Activated CD4-positive, alpha-beta T cell treated with anti-CD3 and anti-CD28 coated beads, Interleukin-2, Interleukin-6, amounts not matched to agents 100 ng/mL and 50 ng/mL, durations not matched to agents 16 hours and 8 hours (primary cell): Measurements from ENCODE around the gene IFIT1.
"Not testable (repeated sequence)": the region's sequence is repeated elsewhere in the genome, so short reads cannot be mapped to it uniquely, and the experiment has no call there.

Source experiments
- DNase-seq: peaks from one replicate; pipeline ENCODE4 v3.0.0-alpha.2; 2020

The IFIT1 gene

GRCh38 chr10:89368129-89368528, 24.3 kb upstream of the IFIT1 start:
- DNase-seq = no peak

- no peak for DNase-seq
Measured at GRCh38 chr10:89369156-89370105, 23.0 kb upstream of the IFIT1 start.

GRCh38 chr10:89371079-89371478, 21.3 kb upstream of the IFIT1 start:
- no peak for DNase-seq

- no peak for DNase-seq
Measured at GRCh38 chr10:89371987-89372386, 20.4 kb upstream of the IFIT1 start.

- no peak for DNase-seq
Measured at GRCh38 chr10:89373916-89374711, 18.3 kb upstream of the IFIT1 start.

GRCh38 chr10:89374713-89375141, 17.7 kb upstream of the IFIT1 start:
- no peak for DNase-seq

- no peak for DNase-seq
Measured at GRCh38 chr10:89377705-89378637, 14.5 kb upstream of the IFIT1 start, which contains the start of gene IFIT1B. Gene IFIT1B, plus strand, starts transcription at chr10:89378056. Its CDS starts 80 bp downstream, at chr10:89378136.

GRCh38 chr10:89379103-89379502, 13.3 kb upstream of the IFIT1 start:
- DNase-seq = no peak

GRCh38 chr10:89382757-89383156, 9.7 kb upstream of the IFIT1 start:
- DNase-seq = no peak

GRCh38 chr10:89384474-89385340, 7.7 kb upstream of the IFIT1 start:
- no peak for DNase-seq

GRCh38 chr10:89388806-89389205, 3.6 kb upstream of the IFIT1 start:
- DNase-seq = no peak

- DNase-seq = peak; percentile 7
Measured at GRCh38 chr10:89389254-89389653, 3.2 kb upstream of the IFIT1 start.

- no peak for DNase-seq
Measured at GRCh38 chr10:89390476-89391225, 1.8 kb upstream of the IFIT1 start.

GRCh38 chr10:89391226-89391576, 1.2 kb upstream of the IFIT1 start:
- not testable (repeated sequence) for DNase-seq

GRCh38 chr10:89392974-89393373, 551 bp downstream of the IFIT1 start:
- no peak for DNase-seq

- DNase-seq = no peak
Measured at GRCh38 chr10:89393898-89394297, 1.5 kb downstream of the IFIT1 start.

- no peak for DNase-seq
Measured at GRCh38 chr10:89395141-89395540, 2.7 kb downstream of the IFIT1 start.

GRCh38 chr10:89398003-89398749, 5.8 kb downstream of the IFIT1 start:
- no peak for DNase-seq

GRCh38 chr10:89399956-89400355, 7.5 kb downstream of the IFIT1 start:
- DNase-seq = no peak

- no peak for DNase-seq
Measured at GRCh38 chr10:89403043-89403442, 10.6 kb downstream of the IFIT1 start.
